DND-41 (cell line): ENCODE results near the gene CEP131.

Experiments used
- ATAC-seq: fragments of 200-7000 bp; cut with Tn5 transposase; 3 replicates; pipeline ENCODE4 v1.9.1; 2021; ENCODE audit warnings: low read depth; ENCODE audit not compliant: insufficient read depth
- DNase-seq: peaks from one replicate; pipeline ENCODE4 v3.0.0-alpha.2; 2020
- H2AFZ ChIP-seq: 2 replicates; pipeline ENCODE4 v1.6.0; 2012; ENCODE audit warnings: low read depth, low read length
- H3K27ac ChIP-seq: 2 replicates; pipeline ENCODE4 v1.5.1; 2012; ENCODE audit warnings: low read length, inconsistent platforms
- H3K27me3 ChIP-seq: fragments of 200-600 bp; sonication (generic); 2 replicates; pipeline ENCODE4 v1.6.0; 2012; ENCODE audit warnings: low read length, mild to moderate bottlenecking, inconsistent platforms; ENCODE audit not compliant: insufficient read depth, poor library complexity
- H3K36me3 ChIP-seq: 2 replicates; pipeline ENCODE4 v1.5.1; 2012; ENCODE audit warnings: low read length, inconsistent platforms; ENCODE audit not compliant: insufficient read depth
- H3K4me1 ChIP-seq: 2 replicates; pipeline ENCODE4 v1.5.1; 2012; ENCODE audit warnings: mild to moderate bottlenecking, low read length; ENCODE audit not compliant: insufficient read depth
- H3K4me2 ChIP-seq: 2 replicates; pipeline ENCODE4 v1.6.0; 2012; ENCODE audit warnings: mild to moderate bottlenecking, moderate library complexity, low read length, inconsistent platforms; ENCODE audit not compliant: insufficient read depth
- H3K4me3 ChIP-seq, 2 experiments: fragments of 200-600 bp in 1 of 2; shearing (Covaris generic) in 1 of 2; 2 replicates each; pipeline ENCODE4 v1.5.1; 2012 to 2016; ENCODE audit warnings: inconsistent platforms in 2 of 2, low read length in 2 of 2, mild to moderate bottlenecking in 2 of 2, low read depth in 1 of 2, moderate library complexity in 1 of 2
- H3K79me2 ChIP-seq: 2 replicates; pipeline ENCODE4 v1.6.0; 2012; ENCODE audit warnings: low read length, inconsistent platforms; ENCODE audit not compliant: insufficient read depth
- H3K9ac ChIP-seq: 2 replicates; pipeline ENCODE4 v1.6.0; 2012; ENCODE audit warnings: low read depth, mild to moderate bottlenecking, inconsistent platforms, low read length, moderate library complexity
- H3K9me3 ChIP-seq: 2 replicates; pipeline ENCODE4 v1.5.1; 2012; ENCODE audit warnings: low read length, moderate library complexity, mild to moderate bottlenecking, inconsistent platforms; ENCODE audit not compliant: insufficient read depth, severe bottlenecking
- H4K20me1 ChIP-seq: 2 replicates; pipeline ENCODE4 v1.6.0; 2012; ENCODE audit warnings: low read length; ENCODE audit not compliant: insufficient read depth
- EZH2 ChIP-seq: IDR thresholded peaks from 3 replicates; pipeline ENCODE4 v1.6.1; 2012; ENCODE audit warnings: borderline replicate concordance, low read depth, mild to moderate bottlenecking, moderate library complexity, low read length, inconsistent platforms; ENCODE audit not compliant: severe bottlenecking
- TF ChIP-seq, protein P1 (sequence below): IDR thresholded peaks from 2 replicates; pipeline ENCODE4 v1.5.1; 2012; ENCODE audit warnings: borderline replicate concordance, low read length, moderate library complexity, mild to moderate bottlenecking; ENCODE audit not compliant: poor library complexity, severe bottlenecking; ENCODE audit errors: extremely low read depth

The CEP131 gene

DNA sequence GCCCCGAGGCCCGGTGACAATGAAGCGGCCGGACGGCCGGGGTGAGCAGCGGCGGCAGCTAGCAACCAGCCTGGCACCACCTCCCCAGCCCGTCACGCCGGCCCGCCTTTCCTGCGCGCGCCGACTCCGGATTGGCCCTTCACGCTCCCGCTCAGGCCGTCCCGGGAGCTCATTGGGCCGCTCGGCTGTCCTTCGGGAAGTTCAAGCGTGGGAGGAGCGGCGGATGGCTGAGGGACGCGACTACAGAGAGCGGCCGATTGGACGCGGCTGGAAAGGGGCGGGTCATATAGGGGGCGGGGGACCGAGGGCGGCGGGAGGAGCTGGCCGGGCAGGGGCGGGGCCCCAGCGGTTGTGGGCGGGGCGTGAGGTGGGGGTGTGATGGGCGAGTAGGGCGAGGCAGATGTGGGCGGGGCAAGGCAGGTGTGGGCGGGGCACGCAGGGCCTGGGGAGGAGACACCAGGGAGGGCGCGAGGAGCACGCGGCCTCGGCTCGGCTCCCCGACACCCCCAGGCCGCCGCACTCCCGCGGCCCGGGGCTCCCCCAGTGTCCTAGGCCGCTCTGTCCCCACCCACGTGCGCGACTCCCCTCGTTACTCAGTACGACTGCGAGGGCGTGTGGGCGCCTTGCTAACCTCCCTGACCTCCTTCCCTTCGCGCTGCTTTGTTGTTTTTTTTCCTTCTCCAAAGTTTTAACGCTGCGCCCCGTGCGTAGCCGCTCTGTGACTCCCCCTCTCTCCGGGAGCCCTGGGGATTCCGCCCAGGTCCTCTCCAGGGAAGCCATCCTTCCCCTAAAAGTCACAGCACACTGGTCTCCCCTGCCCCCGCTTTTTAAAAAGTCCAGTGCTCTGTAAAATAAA is at the start of gene CEP131:
Gene CEP131, minus strand, starts transcription at position 60 of the 856 bp plus-strand sequence. CDS start 2,909 bp downstream, outside the sequence.
- no peaks in the 10 kb centered on the region for H3K9me3 ChIP-seq
- H3K4me2 ChIP-seq, result peak within 1 kb of the TSS; percentile 100
- H3K9ac ChIP-seq, result peak within 1 kb of the TSS; percentile 87
- peak within 1 kb of the TSS; percentile 88 to 94 for H3K4me3 ChIP-seq
- H3K27ac ChIP-seq, result peak within 1 kb of the TSS; percentile 64
- peaks cover 18% of the 10 kb centered on the region for H4K20me1 ChIP-seq
- H3K27me3 ChIP-seq, result no peaks in the 10 kb centered on the region
- peak; percentile 99 for DNase-seq
- peaks cover 18% of the 10 kb centered on the region for H3K79me2 ChIP-seq
- peaks cover 20% of the 10 kb centered on the region for H3K36me3 ChIP-seq
- ATAC-seq, result peak; percentile 99
- peak within 1 kb of the TSS; percentile 94 for H2AFZ ChIP-seq
- TF ChIP-seq, protein P1, sequence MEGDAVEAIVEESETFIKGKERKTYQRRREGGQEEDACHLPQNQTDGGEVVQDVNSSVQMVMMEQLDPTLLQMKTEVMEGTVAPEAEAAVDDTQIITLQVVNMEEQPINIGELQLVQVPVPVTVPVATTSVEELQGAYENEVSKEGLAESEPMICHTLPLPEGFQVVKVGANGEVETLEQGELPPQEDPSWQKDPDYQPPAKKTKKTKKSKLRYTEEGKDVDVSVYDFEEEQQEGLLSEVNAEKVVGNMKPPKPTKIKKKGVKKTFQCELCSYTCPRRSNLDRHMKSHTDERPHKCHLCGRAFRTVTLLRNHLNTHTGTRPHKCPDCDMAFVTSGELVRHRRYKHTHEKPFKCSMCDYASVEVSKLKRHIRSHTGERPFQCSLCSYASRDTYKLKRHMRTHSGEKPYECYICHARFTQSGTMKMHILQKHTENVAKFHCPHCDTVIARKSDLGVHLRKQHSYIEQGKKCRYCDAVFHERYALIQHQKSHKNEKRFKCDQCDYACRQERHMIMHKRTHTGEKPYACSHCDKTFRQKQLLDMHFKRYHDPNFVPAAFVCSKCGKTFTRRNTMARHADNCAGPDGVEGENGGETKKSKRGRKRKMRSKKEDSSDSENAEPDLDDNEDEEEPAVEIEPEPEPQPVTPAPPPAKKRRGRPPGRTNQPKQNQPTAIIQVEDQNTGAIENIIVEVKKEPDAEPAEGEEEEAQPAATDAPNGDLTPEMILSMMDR, result no peak
- no peak for TF ChIP-seq EZH2
- H3K4me1 ChIP-seq, result peaks cover 26% of the 10 kb centered on the region

DNA sequence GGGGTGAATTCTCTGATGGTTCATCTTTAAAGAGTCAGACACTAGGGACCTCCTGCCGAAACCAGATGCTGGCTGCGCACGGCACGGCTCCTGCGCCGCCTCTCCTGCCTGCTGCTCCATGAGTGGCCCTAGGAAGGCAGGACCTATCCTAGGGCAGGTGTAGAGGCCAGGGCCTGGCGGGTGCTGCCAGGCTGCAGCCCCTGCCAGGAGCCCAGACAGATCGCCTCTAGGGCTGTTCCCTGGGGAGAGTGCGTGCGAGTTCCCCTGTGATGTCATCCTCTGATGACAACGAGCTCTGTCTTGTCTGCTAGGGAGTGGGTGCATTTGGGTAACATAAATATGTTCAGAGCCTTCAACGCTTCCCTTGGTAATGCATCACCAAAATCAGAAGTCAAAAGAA is 48.5 kb upstream of the CEP131 start:
- no peaks in the 10 kb centered on the region for H3K27me3 ChIP-seq
- no peak for ATAC-seq
- H3K27ac ChIP-seq, result no peak overlapping the region
- H3K9me3 ChIP-seq, result no peaks in the 10 kb centered on the region
- TF ChIP-seq EZH2, result no peak
- TF ChIP-seq, protein P1, result no peak
- no peak overlapping the region for H3K9ac ChIP-seq
- H3K4me1 ChIP-seq, result no peaks in the 10 kb centered on the region
- DNase-seq, result no peak
- H3K4me3 ChIP-seq, result no peak overlapping the region
- H4K20me1 ChIP-seq, result peaks cover 5% of the 10 kb centered on the region; the same call in 1 of the 2 replicates
- peaks cover 70% of the 10 kb centered on the region for H3K36me3 ChIP-seq
- no peaks in the 10 kb centered on the region for H3K79me2 ChIP-seq
- no peak overlapping the region for H2AFZ ChIP-seq
- no peak overlapping the region for H3K4me2 ChIP-seq

- TF ChIP-seq, protein P1, result no peak
- TF ChIP-seq EZH2, result no peak
- Histone ChIP-seq H2AFZ (no peak overlapping the region), H3K4me3 (no peak overlapping the region), H4K20me1 (peaks cover 8% of the 10 kb centered on the region), H3K9me3 (no peaks in the 10 kb centered on the region), H3K27ac (no peak overlapping the region), H3K4me2 (no peak overlapping the region), H3K9ac (no peak overlapping the region), H3K27me3 (no peaks in the 10 kb centered on the region), H3K4me1 (no peaks in the 10 kb centered on the region), H3K36me3 (peaks cover 70% of the 10 kb centered on the region), H3K79me2 (no peaks in the 10 kb centered on the region)
- DNase-seq (no peak), ATAC-seq (no peak)
These were observed 47.5 kb upstream of the CEP131 start for GRCh38 chr17:81270279-81270678.
